NCI-H1092 treated with DMSO at 0.1 percent for 48 hours (cell line): Measurements from ENCODE around the gene METTL6.
"Not testable (repeated sequence)": the region's sequence is repeated elsewhere in the genome, so short reads cannot be mapped to it uniquely, and the experiment has no call there.

Experiments
- DNase-seq: peaks from one replicate; lab custom pipeline; 2025; lab: John Stamatoyannopoulos, UW

METTL6 gene

GRCh38 chr3:15368561-15369135 is 58.7 kb downstream of the METTL6 start:
- no peak for DNase-seq

GRCh38 chr3:15367059-15367458 is 60.3 kb downstream of the METTL6 start:
- no peak for DNase-seq

GRCh38 chr3:15364078-15364477 is 63.3 kb downstream of the METTL6 start:
- not testable (repeated sequence) for DNase-seq

- no peak for DNase-seq
Measured at GRCh38 chr3:15361494-15362214, 65.7 kb downstream of the METTL6 start.

GRCh38 chr3:15360788-15361493 is 66.4 kb downstream of the METTL6 start:
- no peak for DNase-seq
